Liver (tissue), 9 donors: Measurements from ENCODE around the gene CLCA1. TPM values are rescaled to one million over a fixed set of nuclear protein-coding genes. Genes with fewer than 3 reads are reported as not detected.

Experiments used
- DNase-seq: peaks from one replicate; pipeline ENCODE4 v3.0.0-alpha.2; 2017; ENCODE audit warnings: low spot score
- H3K27ac ChIP-seq, 2 donors: one replicate each; pipeline ENCODE4 v1.7.0; 2013; ENCODE audit warnings: inconsistent platforms in 2 of 2, low read length in 2 of 2, control low read depth in 1 of 2, low read depth in 1 of 2, mild to moderate bottlenecking in 1 of 2
- H3K27me3 ChIP-seq, 4 donors: one replicate each; pipeline versions ENCODE4 v1.6.1 to v1.7.0; 2013; ENCODE audit warnings: low read length in 3 of 4, inconsistent platforms in 1 of 4, mild to moderate bottlenecking in 1 of 4, moderate library complexity in 1 of 4; ENCODE audit not compliant: control insufficient read depth in 4 of 4, insufficient read depth in 4 of 4
- H3K36me3 ChIP-seq, 4 donors: one replicate each; pipeline versions ENCODE4 v1.6.1 to v1.7.0; 2013; ENCODE audit warnings: low read length in 3 of 4, mild to moderate bottlenecking in 3 of 4, low read depth in 1 of 4, moderate library complexity in 1 of 4; ENCODE audit not compliant: control insufficient read depth in 4 of 4, insufficient read depth in 3 of 4
- H3K4me1 ChIP-seq, 4 donors: one replicate each; pipeline versions ENCODE4 v1.6.1 to v1.7.0; 2013; ENCODE audit warnings: low read length in 3 of 4, mild to moderate bottlenecking in 3 of 4, moderate library complexity in 1 of 4; ENCODE audit not compliant: control insufficient read depth in 4 of 4, insufficient read depth in 4 of 4
- H3K4me3 ChIP-seq, 3 donors: one replicate each; pipeline versions ENCODE4 v1.6.1 to v1.7.0; 2013; ENCODE audit warnings: low read length in 3 of 3, control low read depth in 1 of 3, low read depth in 1 of 3, mild to moderate bottlenecking in 1 of 3
- H3K9ac ChIP-seq, 2 donors: one replicate each; pipeline ENCODE4 v1.7.0; 2013; ENCODE audit warnings: low read length in 2 of 2, mild to moderate bottlenecking in 2 of 2, moderate library complexity in 2 of 2, control low read depth in 1 of 2, low read depth in 1 of 2
- H3K9me3 ChIP-seq, 4 donors: one replicate each; pipeline versions ENCODE4 v1.6.1 to v1.7.0; 2013; ENCODE audit warnings: low read length in 3 of 4; ENCODE audit not compliant: control insufficient read depth in 4 of 4
- FOXA1 ChIP-seq: IDR thresholded peaks from 2 replicates; pipeline ENCODE4 v1.6.1; 2016; ENCODE audit warnings: antibody characterized with exemption
- FOXA2 ChIP-seq: IDR thresholded peaks from 2 replicates; pipeline ENCODE4 v1.6.1; 2016; ENCODE audit warnings: antibody characterized with exemption
- GABPA ChIP-seq, 2 donors: IDR thresholded peaks in 1 of 2; conservative IDR thresholded peaks in 1 of 2; 2 replicates each; pipeline ENCODE4 v1.6.1; 2016; ENCODE audit warnings: antibody characterized with exemption in 2 of 2, mild to moderate bottlenecking in 1 of 2, moderate library complexity in 1 of 2
- HNF4G ChIP-seq: IDR thresholded peaks from 2 replicates; pipeline ENCODE4 v1.6.1; 2016; ENCODE audit warnings: antibody characterized with exemption
- JUND ChIP-seq, 2 donors: IDR thresholded peaks; 2 replicates each; pipeline ENCODE4 v1.6.1; 2016; ENCODE audit warnings: antibody characterized with exemption in 2 of 2
- SP1 ChIP-seq: IDR thresholded peaks from 2 replicates; pipeline ENCODE4 v1.6.1; 2018; ENCODE audit warnings: antibody characterized with exemption, mild to moderate bottlenecking
- TAF1 ChIP-seq: conservative IDR thresholded peaks from 2 replicates; pipeline ENCODE4 v1.6.1; 2016; ENCODE audit warnings: antibody characterized with exemption, mild to moderate bottlenecking
- YY1 ChIP-seq: IDR thresholded peaks from 2 replicates; pipeline ENCODE4 v1.6.1; 2016; ENCODE audit warnings: antibody characterized with exemption, mild to moderate bottlenecking
- WGBS: extraction: QIAGEN DNeasy Blood & Tissue Kit; methylation state at CpG from one replicate; pipeline ENCODE4 v1.1.7; 2013; 5-methylcytosine and 5-hydroxymethylcytosine counted together
- polyA plus RNA-seq, 2 donors: library from polyadenylated mRNA; stranded (reverse) in 1 of 2; unstranded in 1 of 2; fragments of 200-250 nt in 1 of 2; fragments of >200 nt in 1 of 2; fragmentation: Nextera tagmentation in 1 of 2; extraction: Ambion mirVana in 1 of 2; gene quantifications; one replicate each; pipeline versions ENCODE4 v1.2.1 to v1.2.3, GENCODE V29; 2013 to 2015
- total RNA-seq, 2 donors: library from RNA; depleted of rRNA; stranded (reverse); fragments of >200 nt; gene quantifications; one replicate each; pipeline ENCODE4 v1.2.3, GENCODE V29; 2014
- TF ChIP-seq, protein P1 (sequence below): IDR thresholded peaks from 2 replicates; pipeline ENCODE4 v1.6.1; 2016; ENCODE audit warnings: antibody characterized with exemption
- TF ChIP-seq, protein P2 (sequence below): fragments of 150-350 bp; IDR thresholded peaks from 2 replicates; pipeline ENCODE4 v1.5.1; 2017; ENCODE audit warnings: improper control_type of control experiment, low read depth, low read length; ENCODE audit not compliant: missing input control
- TF ChIP-seq, protein P3 (sequence below): IDR thresholded peaks from 2 replicates; pipeline ENCODE4 v1.6.1; 2016; ENCODE audit warnings: antibody characterized with exemption, mild to moderate bottlenecking
- TF ChIP-seq, protein P4 (sequence below): IDR thresholded peaks from 2 replicates; pipeline ENCODE4 v1.6.1; 2016; ENCODE audit warnings: antibody characterized with exemption
- donor health status: healthy.
- donor health status: healthy.
- donor health status: healthy.
- donor health status: healthy.
- donor health status: healthy.

The CLCA1 gene
- total and polyA plus RNA-seq, 4 donors = not detected

DNA sequence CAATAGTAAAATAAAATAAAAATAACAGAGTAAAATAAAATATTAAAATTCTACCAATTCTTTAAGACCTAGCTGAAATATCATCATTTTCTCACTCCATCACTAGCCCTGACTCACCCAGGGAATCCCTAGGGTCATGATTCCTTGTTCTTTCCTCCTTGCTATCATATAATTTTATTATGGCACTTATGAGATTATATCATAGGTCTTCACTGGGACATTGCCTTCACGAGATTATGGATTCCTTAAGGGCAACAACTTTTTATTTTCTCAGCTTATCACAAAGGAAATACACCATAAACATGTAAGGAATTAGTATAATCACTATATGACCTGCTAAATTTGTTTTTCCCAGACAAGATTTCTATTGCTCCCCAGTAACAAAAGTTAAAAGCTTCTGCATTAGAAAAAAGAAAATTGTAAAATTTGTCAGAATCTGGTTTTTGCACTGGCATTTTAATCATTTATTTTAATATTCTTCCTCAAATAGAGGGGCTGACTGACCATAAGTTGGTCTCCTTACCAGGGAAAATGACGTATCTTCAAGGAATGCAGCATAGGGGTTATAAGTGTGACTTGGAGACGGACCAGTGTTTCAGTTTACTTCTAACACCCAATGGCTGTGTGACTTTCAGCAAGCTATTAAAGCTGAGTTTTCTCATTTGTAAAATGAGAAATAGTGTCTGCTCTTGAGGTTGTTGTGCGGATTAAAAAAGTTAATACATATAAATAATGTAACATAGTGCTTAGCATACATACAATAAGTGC lies 69.4 kb downstream of the CLCA1 start:
- no peaks in the 10 kb centered on the region for H3K4me1 ChIP-seq
- no peaks in the 10 kb centered on the region for H3K36me3 ChIP-seq
- 57% methylated on average over 4 of the region's 4 CpGs for WGBS
- DNase-seq = no peak
- H3K4me3 ChIP-seq = no peak overlapping the region
- no peak overlapping the region for H3K9ac ChIP-seq
- peaks cover 0 to 2% (median under 1%) of the 10 kb centered on the region in 4 donors for H3K27me3 ChIP-seq
- H3K9me3 ChIP-seq = no peaks in the 10 kb centered on the region
- TF ChIP-seq HNF4G = no peak
- TF ChIP-seq, protein P1, sequence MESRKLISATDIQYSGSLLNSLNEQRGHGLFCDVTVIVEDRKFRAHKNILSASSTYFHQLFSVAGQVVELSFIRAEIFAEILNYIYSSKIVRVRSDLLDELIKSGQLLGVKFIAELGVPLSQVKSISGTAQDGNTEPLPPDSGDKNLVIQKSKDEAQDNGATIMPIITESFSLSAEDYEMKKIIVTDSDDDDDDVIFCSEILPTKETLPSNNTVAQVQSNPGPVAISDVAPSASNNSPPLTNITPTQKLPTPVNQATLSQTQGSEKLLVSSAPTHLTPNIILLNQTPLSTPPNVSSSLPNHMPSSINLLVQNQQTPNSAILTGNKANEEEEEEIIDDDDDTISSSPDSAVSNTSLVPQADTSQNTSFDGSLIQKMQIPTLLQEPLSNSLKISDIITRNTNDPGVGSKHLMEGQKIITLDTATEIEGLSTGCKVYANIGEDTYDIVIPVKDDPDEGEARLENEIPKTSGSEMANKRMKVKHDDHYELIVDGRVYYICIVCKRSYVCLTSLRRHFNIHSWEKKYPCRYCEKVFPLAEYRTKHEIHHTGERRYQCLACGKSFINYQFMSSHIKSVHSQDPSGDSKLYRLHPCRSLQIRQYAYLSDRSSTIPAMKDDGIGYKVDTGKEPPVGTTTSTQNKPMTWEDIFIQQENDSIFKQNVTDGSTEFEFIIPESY = no peak
- TF ChIP-seq SP1 = no peak
- no peak for TF ChIP-seq FOXA1
- TF ChIP-seq TAF1 = no peak
- TF ChIP-seq, protein P2, sequence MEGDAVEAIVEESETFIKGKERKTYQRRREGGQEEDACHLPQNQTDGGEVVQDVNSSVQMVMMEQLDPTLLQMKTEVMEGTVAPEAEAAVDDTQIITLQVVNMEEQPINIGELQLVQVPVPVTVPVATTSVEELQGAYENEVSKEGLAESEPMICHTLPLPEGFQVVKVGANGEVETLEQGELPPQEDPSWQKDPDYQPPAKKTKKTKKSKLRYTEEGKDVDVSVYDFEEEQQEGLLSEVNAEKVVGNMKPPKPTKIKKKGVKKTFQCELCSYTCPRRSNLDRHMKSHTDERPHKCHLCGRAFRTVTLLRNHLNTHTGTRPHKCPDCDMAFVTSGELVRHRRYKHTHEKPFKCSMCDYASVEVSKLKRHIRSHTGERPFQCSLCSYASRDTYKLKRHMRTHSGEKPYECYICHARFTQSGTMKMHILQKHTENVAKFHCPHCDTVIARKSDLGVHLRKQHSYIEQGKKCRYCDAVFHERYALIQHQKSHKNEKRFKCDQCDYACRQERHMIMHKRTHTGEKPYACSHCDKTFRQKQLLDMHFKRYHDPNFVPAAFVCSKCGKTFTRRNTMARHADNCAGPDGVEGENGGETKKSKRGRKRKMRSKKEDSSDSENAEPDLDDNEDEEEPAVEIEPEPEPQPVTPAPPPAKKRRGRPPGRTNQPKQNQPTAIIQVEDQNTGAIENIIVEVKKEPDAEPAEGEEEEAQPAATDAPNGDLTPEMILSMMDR = no peak
- TF ChIP-seq, protein P3, sequence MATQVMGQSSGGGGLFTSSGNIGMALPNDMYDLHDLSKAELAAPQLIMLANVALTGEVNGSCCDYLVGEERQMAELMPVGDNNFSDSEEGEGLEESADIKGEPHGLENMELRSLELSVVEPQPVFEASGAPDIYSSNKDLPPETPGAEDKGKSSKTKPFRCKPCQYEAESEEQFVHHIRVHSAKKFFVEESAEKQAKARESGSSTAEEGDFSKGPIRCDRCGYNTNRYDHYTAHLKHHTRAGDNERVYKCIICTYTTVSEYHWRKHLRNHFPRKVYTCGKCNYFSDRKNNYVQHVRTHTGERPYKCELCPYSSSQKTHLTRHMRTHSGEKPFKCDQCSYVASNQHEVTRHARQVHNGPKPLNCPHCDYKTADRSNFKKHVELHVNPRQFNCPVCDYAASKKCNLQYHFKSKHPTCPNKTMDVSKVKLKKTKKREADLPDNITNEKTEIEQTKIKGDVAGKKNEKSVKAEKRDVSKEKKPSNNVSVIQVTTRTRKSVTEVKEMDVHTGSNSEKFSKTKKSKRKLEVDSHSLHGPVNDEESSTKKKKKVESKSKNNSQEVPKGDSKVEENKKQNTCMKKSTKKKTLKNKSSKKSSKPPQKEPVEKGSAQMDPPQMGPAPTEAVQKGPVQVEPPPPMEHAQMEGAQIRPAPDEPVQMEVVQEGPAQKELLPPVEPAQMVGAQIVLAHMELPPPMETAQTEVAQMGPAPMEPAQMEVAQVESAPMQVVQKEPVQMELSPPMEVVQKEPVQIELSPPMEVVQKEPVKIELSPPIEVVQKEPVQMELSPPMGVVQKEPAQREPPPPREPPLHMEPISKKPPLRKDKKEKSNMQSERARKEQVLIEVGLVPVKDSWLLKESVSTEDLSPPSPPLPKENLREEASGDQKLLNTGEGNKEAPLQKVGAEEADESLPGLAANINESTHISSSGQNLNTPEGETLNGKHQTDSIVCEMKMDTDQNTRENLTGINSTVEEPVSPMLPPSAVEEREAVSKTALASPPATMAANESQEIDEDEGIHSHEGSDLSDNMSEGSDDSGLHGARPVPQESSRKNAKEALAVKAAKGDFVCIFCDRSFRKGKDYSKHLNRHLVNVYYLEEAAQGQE = no peak
- no peak for TF ChIP-seq YY1
- H3K27ac ChIP-seq = no peak overlapping the region

DNA sequence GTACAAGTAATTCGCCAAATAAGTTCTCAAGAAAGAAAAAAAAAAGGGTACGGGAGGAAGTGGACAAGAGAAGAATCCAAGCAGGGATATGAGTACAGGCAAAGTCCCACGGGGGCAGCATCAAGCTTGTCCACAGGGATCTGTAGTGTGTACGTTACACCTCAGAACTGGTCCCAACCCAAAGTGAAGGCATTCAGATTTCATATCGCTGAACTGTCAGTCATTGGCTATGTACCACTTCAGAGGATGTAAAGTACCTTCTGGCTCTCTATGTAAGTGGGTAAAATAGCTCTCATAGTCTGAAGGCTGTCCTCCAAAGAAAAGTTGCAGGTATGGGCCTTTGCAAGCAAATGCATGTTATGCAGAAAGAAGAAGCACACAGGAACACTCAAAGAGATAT lies 70.0 kb downstream of the CLCA1 start:
- Histone ChIP-seq H3K9me3 (no peaks in the 10 kb centered on the region), H3K9ac (no peak overlapping the region), H3K27me3 (peaks cover 0 to 2% (median under 1%) of the 10 kb centered on the region in 4 donors), H3K4me1 (no peaks in the 10 kb centered on the region), H3K36me3 (no peaks in the 10 kb centered on the region), H3K27ac (no peak overlapping the region), H3K4me3 (no peak overlapping the region)
- WGBS = 62% methylated on average over 5 of the region's 5 CpGs
- TF ChIP-seq JUND (IDR thresholded peaks at IDR 0.05) = no peak
- TF ChIP-seq, protein P3 = no peak
- no peak for TF ChIP-seq FOXA1
- TF ChIP-seq FOXA2 = no peak
- TF ChIP-seq, protein P4, sequence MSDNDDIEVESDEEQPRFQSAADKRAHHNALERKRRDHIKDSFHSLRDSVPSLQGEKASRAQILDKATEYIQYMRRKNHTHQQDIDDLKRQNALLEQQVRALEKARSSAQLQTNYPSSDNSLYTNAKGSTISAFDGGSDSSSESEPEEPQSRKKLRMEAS = no peak
- no peak for TF ChIP-seq TAF1
- TF ChIP-seq GABPA (IDR thresholded peaks at IDR 0.05 in 1 of 2, conservative IDR thresholded peaks at IDR 0.05 in 1 of 2) = no peak
- DNase-seq = no peak
